Measurements from ENCODE around the gene TESMIN.

DNA sequence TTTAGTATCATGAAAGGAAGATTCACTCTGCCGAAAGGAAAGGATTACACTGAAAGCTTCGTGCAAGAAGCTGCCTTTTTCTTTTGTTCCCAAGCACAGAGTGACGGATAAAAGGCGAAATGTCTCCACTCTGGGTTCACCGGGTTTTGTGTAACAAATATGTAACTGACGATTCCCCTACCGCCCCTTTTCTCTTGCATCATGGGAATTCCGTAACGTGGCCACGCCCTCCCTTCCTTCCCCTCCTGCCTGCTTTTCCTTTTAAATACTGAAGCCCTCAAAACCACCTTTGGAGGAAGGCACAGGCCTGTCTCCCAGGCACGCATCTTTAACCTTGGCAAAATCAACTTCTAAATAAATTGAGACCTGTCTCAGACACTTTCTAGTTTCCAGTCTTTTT lies 16.4 kb upstream of the TESMIN start:
- TF ChIP-seq, protein P1, sequence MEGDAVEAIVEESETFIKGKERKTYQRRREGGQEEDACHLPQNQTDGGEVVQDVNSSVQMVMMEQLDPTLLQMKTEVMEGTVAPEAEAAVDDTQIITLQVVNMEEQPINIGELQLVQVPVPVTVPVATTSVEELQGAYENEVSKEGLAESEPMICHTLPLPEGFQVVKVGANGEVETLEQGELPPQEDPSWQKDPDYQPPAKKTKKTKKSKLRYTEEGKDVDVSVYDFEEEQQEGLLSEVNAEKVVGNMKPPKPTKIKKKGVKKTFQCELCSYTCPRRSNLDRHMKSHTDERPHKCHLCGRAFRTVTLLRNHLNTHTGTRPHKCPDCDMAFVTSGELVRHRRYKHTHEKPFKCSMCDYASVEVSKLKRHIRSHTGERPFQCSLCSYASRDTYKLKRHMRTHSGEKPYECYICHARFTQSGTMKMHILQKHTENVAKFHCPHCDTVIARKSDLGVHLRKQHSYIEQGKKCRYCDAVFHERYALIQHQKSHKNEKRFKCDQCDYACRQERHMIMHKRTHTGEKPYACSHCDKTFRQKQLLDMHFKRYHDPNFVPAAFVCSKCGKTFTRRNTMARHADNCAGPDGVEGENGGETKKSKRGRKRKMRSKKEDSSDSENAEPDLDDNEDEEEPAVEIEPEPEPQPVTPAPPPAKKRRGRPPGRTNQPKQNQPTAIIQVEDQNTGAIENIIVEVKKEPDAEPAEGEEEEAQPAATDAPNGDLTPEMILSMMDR (IDR thresholded peaks at IDR 0.05), result no peak
- no peak for TF ChIP-seq POLR2A (IDR thresholded peaks at IDR 0.05)
